H1 (cell line): ENCODE data around the gene GAK. TPM values are rescaled to one million over a fixed set of nuclear protein-coding genes. Genes with fewer than 3 reads are reported as not detected.

Experiments
- CTCF ChIA-PET: fragments of 300-600 bp; sonication (Branson Sonifier 250); formaldehyde crosslinking; loops from one replicate; lab custom pipeline; 2021; ENCODE audit not compliant: partially characterized antibody; lab: Charles Lee
- POLR2A ChIA-PET: fragments of 300-600 bp; sonication (Branson Sonifier 250); formaldehyde crosslinking; loops from one replicate; lab custom pipeline; 2021; ENCODE audit warnings: inconsistent platforms; ENCODE audit not compliant: partially characterized antibody; lab: Charles Lee
- DNase-seq, 2 experiments: peaks; one replicate each; pipeline versions ENCODE4 v3.0.0 to v3.0.0-alpha.2; 2010 to 2022; ENCODE audit warnings: low spot score in 2 of 2, low read depth in 1 of 2, mixed read lengths in 1 of 2
- FAIRE-seq: peaks from 2 replicates; lab custom pipeline; 2011; peaks lifted over from hg19 to GRCh38; lab: Jason Lieb, UNC
- H2AFZ ChIP-seq: 2 replicates; pipeline ENCODE4 v1.8.1; 2012; ENCODE audit warnings: low read length, inconsistent platforms
- H2AK5ac ChIP-seq: 2 replicates; pipeline ENCODE4 v1.6.1; 2013; ENCODE audit warnings: low read depth, low read length
- H2BK120ac ChIP-seq: replicated peaks from 2 replicates; pipeline ENCODE3; 2013; ENCODE audit warnings: low read depth, low read length, inconsistent platforms
- H2BK12ac ChIP-seq: 2 replicates; pipeline ENCODE4 v1.6.1; 2013; ENCODE audit warnings: low read depth, low read length
- H2BK15ac ChIP-seq: 2 replicates; pipeline ENCODE4 v1.6.1; 2013; ENCODE audit warnings: low read length
- H2BK20ac ChIP-seq: 2 replicates; pipeline ENCODE4 v1.6.1; 2013; ENCODE audit warnings: low read length
- H2BK5ac ChIP-seq: 2 replicates; pipeline ENCODE4 v1.6.1; 2013; ENCODE audit warnings: low read depth, low read length
- H3K14ac ChIP-seq: 2 replicates; pipeline ENCODE4 v1.6.1; 2013; ENCODE audit warnings: inconsistent platforms; ENCODE audit not compliant: insufficient read length
- H3K18ac ChIP-seq: 2 replicates; pipeline ENCODE4 v1.6.1; 2013; ENCODE audit warnings: low read length; ENCODE audit errors: extremely low read depth
- H3K23ac ChIP-seq: 2 replicates; pipeline ENCODE4 v1.6.1; 2013; ENCODE audit warnings: inconsistent platforms; ENCODE audit not compliant: insufficient read length
- H3K23me2 ChIP-seq: 2 replicates; pipeline ENCODE4 v1.6.1; 2013; ENCODE audit warnings: low read depth, low read length
- H3K27ac ChIP-seq: 2 replicates; pipeline ENCODE4 v1.6.1; 2011; ENCODE audit warnings: low read depth, low read length, inconsistent platforms
- H3K27me3 ChIP-seq, 4 experiments: replicated peaks in 1 of 4; 1 replicate in 1 of 4; 2 replicates in 3 of 4; pipeline versions ENCODE4 v1.6.1 to v1.8.1; 2011 to 2013; ENCODE audit warnings: low read length in 3 of 4, mild to moderate bottlenecking in 3 of 4, inconsistent platforms in 2 of 4, mixed read lengths in 2 of 4, moderate library complexity in 1 of 4; ENCODE audit not compliant: control insufficient read depth in 3 of 4, insufficient read depth in 3 of 4; ENCODE audit errors: extremely low read depth in 1 of 4
- H3K36me3 ChIP-seq, 4 experiments: 2 replicates each; pipeline versions ENCODE4 v1.6.1 to v1.8.1; 2011 to 2013; ENCODE audit warnings: mild to moderate bottlenecking in 4 of 4, low read length in 3 of 4, moderate library complexity in 2 of 4, control low read depth in 1 of 4, inconsistent platforms in 1 of 4; ENCODE audit not compliant: insufficient read depth in 4 of 4, control insufficient read depth in 2 of 4
- H3K4ac ChIP-seq: replicated peaks from 2 replicates; pipeline ENCODE3; 2013; ENCODE audit warnings: low read length, low read depth, mixed read lengths, inconsistent platforms; ENCODE audit not compliant: insufficient read length
- H3K4me1 ChIP-seq, 4 experiments: replicated peaks in 1 of 4; 1 replicate in 1 of 4; 2 replicates in 3 of 4; pipeline versions ENCODE4 v1.6.1 to v1.8.1; 2011 to 2013; ENCODE audit warnings: low read length in 3 of 4, inconsistent platforms in 2 of 4, mixed read lengths in 1 of 4; ENCODE audit not compliant: insufficient read depth in 4 of 4, control insufficient read depth in 3 of 4
- H3K4me2 ChIP-seq, 2 experiments: 2 replicates each; pipeline versions ENCODE4 v1.6.1 to v1.8.1; 2011 to 2013; ENCODE audit warnings: low read depth in 2 of 2, low read length in 2 of 2, control low read depth in 1 of 2, inconsistent platforms in 1 of 2, mild to moderate bottlenecking in 1 of 2; ENCODE audit not compliant: insufficient read depth in 1 of 2
- H3K4me3 ChIP-seq, 4 experiments: fragments of 200-600, 300-600 bp in 1 of 4; sonication (generic), shearing (Covaris generic), sonication (Bioruptor Twin) in 1 of 4; 2 replicates each; pipeline versions ENCODE4 v1.5.1 to v1.8.1; 2011 to 2016; ENCODE audit warnings: low read length in 4 of 4, low read depth in 3 of 4, control low read depth in 2 of 4, inconsistent platforms in 2 of 4, mild to moderate bottlenecking in 2 of 4, mixed read lengths in 1 of 4, moderate library complexity in 1 of 4; ENCODE audit not compliant: insufficient read depth in 2 of 4; ENCODE audit errors: extremely low read depth in 1 of 4
- H3K56ac ChIP-seq: replicated peaks from 2 replicates; pipeline ENCODE3; 2013; ENCODE audit warnings: low read depth, mild to moderate bottlenecking, mixed read lengths, low read length, inconsistent platforms; ENCODE audit not compliant: insufficient read length
- H3K79me1 ChIP-seq: 2 replicates; pipeline ENCODE4 v1.6.1; 2013; ENCODE audit warnings: low read depth, low read length, control low read depth
- H3K79me2 ChIP-seq, 2 experiments: 2 replicates each; pipeline versions ENCODE4 v1.6.1 to v1.8.1; 2012 to 2013; ENCODE audit warnings: low read length in 2 of 2, mild to moderate bottlenecking in 2 of 2, inconsistent platforms in 1 of 2; ENCODE audit not compliant: insufficient read depth in 2 of 2, control insufficient read depth in 1 of 2
- H3K9ac ChIP-seq, 4 experiments: replicated peaks in 1 of 4; 1 replicate in 1 of 4; 2 replicates in 3 of 4; pipeline versions ENCODE4 v1.6.1 to v1.8.1; 2011 to 2013; ENCODE audit warnings: low read depth in 3 of 4, low read length in 3 of 4, control low read depth in 2 of 4, mild to moderate bottlenecking in 2 of 4, moderate library complexity in 2 of 4, inconsistent platforms in 1 of 4; ENCODE audit errors: extremely low read depth in 1 of 4
- H3K9me3 ChIP-seq, 2 experiments: 2 replicates each; pipeline versions ENCODE4 v1.6.1 to v1.8.1; 2012 to 2013; ENCODE audit warnings: mild to moderate bottlenecking in 2 of 2, moderate library complexity in 2 of 2, control low read depth in 1 of 2, inconsistent platforms in 1 of 2, low read depth in 1 of 2, low read length in 1 of 2, mixed read lengths in 1 of 2; ENCODE audit not compliant: insufficient read depth in 2 of 2
- H4K20me1 ChIP-seq, 2 experiments: replicated peaks in 1 of 2; 2 replicates each; pipeline versions ENCODE3 to v1.8.1; 2011 to 2013; ENCODE audit warnings: inconsistent platforms in 2 of 2, low read length in 2 of 2, mild to moderate bottlenecking in 1 of 2; ENCODE audit not compliant: insufficient read depth in 2 of 2, control insufficient read depth in 1 of 2
- H4K5ac ChIP-seq: 2 replicates; pipeline ENCODE4 v1.6.1; 2013; ENCODE audit warnings: low read length, low read depth, mixed read lengths, inconsistent platforms; ENCODE audit not compliant: insufficient read length
- H4K8ac ChIP-seq: 2 replicates; pipeline ENCODE4 v1.8.0; 2013; ENCODE audit warnings: mild to moderate bottlenecking, moderate library complexity, low read length, inconsistent platforms; ENCODE audit not compliant: insufficient read depth; ENCODE audit errors: extremely low read depth
- H4K91ac ChIP-seq: replicated peaks from 2 replicates; pipeline ENCODE3; 2013; ENCODE audit warnings: low read length, mixed read lengths, inconsistent platforms; ENCODE audit not compliant: insufficient read length
- BCL11A ChIP-seq, 2 experiments: IDR thresholded peaks; one replicate each; pipeline ENCODE4 v1.6.1; 2011; ENCODE audit warnings: low read depth in 2 of 2, low read length in 2 of 2, mild to moderate bottlenecking in 2 of 2
- CTBP2 ChIP-seq: IDR thresholded peaks from 2 replicates; pipeline ENCODE4 v1.7.0; 2011; ENCODE audit warnings: borderline replicate concordance, mild to moderate bottlenecking, moderate library complexity, mixed read lengths, low read length; ENCODE audit not compliant: insufficient read depth, insufficient read length
- EGR1 ChIP-seq: IDR thresholded peaks from 2 replicates; pipeline ENCODE4 v1.6.1; 2011; ENCODE audit warnings: low read depth, low read length, borderline replicate concordance
- EP300 ChIP-seq, 2 experiments: IDR thresholded peaks; 1 replicate in 1 of 2; 2 replicates in 1 of 2; pipeline ENCODE4 v1.6.1; 2011 to 2012; ENCODE audit warnings: low read depth in 2 of 2, low read length in 2 of 2, mild to moderate bottlenecking in 2 of 2, borderline replicate concordance in 1 of 2, inconsistent platforms in 1 of 2, moderate library complexity in 1 of 2
- SP4 ChIP-seq: IDR thresholded peaks from 2 replicates; pipeline ENCODE4 v1.6.1; 2012; ENCODE audit warnings: low read length, inconsistent platforms
- TAF1 ChIP-seq: IDR thresholded peaks from 2 replicates; pipeline ENCODE4 v1.6.1; 2011; ENCODE audit warnings: mild to moderate bottlenecking, low read depth, low read length
- TCF12 ChIP-seq: IDR thresholded peaks from 2 replicates; pipeline ENCODE4 v1.6.1; 2011; ENCODE audit warnings: low read depth, mild to moderate bottlenecking, low read length
- YY1 ChIP-seq: IDR thresholded peaks from 2 replicates; pipeline ENCODE4 v1.6.1; 2011; ENCODE audit warnings: low read depth, mild to moderate bottlenecking, low read length
- WGBS, 2 experiments: shearing (Covaris generic) in 1 of 2; methylation state at CpG; one replicate each; pipeline versions ENCODE4 v1.1.6 to v1.1.7; 2013 to 2015; ENCODE audit warnings: low lambda C conversion rate in 2 of 2, mixed read lengths in 2 of 2, inconsistent platforms in 1 of 2, low coverage in 1 of 2, missing lambda C conversion rate in 1 of 2; ENCODE audit not compliant: insufficient replicate concordance in 2 of 2, insufficient coverage in 1 of 2, insufficient read length in 1 of 2; ENCODE audit errors: extremely low coverage in 1 of 2, missing lambda C conversion rate in 1 of 2; 5-methylcytosine and 5-hydroxymethylcytosine counted together
- polyA plus RNA-seq, 7 experiments: library from polyadenylated mRNA; depleted of rRNA in 3 of 7; stranded (reverse) in 5 of 7; unstranded in 2 of 7; fragments of >200 nt in 5 of 7; fragments of 200-250 nt in 2 of 7; gene quantifications; 1 replicate in 5 of 7; 2 replicates in 1 of 7; 4 replicates in 1 of 7; pipeline versions ENCODE4 v1.2.1 to v1.2.3, GENCODE V29; 2011 to 2013; ENCODE audit warnings: missing spikeins in 2 of 7, mixed read lengths in 2 of 7
- total RNA-seq: library from RNA; stranded (reverse); fragmentation: NEBNext Ultra II Directional; extraction: Animal tissue kit (Norgen Biotek cat#: 25700); gene quantifications from 2 replicates; pipeline ENCODE4 v1.2.1, GENCODE V29; 2021
- TF ChIP-seq, protein P1 (sequence below), 3 experiments: IDR thresholded peaks; 1 replicate in 2 of 3; 2 replicates in 1 of 3; pipeline versions ENCODE4 v1.5.1 to v1.6.1; 2011; ENCODE audit warnings: low read length in 3 of 3, mild to moderate bottlenecking in 3 of 3, inconsistent platforms in 2 of 3, low read depth in 1 of 3, moderate library complexity in 1 of 3; ENCODE audit not compliant: insufficient read depth in 1 of 3; ENCODE audit errors: control extremely low read depth in 1 of 3

GAK gene
- total and polyA plus RNA-seq, 2 of the 8 experiments (the other 6 are each of a cell fraction or from before 2014, with no cell fraction given), result 31.5 to 70.8 TPM

DNA sequence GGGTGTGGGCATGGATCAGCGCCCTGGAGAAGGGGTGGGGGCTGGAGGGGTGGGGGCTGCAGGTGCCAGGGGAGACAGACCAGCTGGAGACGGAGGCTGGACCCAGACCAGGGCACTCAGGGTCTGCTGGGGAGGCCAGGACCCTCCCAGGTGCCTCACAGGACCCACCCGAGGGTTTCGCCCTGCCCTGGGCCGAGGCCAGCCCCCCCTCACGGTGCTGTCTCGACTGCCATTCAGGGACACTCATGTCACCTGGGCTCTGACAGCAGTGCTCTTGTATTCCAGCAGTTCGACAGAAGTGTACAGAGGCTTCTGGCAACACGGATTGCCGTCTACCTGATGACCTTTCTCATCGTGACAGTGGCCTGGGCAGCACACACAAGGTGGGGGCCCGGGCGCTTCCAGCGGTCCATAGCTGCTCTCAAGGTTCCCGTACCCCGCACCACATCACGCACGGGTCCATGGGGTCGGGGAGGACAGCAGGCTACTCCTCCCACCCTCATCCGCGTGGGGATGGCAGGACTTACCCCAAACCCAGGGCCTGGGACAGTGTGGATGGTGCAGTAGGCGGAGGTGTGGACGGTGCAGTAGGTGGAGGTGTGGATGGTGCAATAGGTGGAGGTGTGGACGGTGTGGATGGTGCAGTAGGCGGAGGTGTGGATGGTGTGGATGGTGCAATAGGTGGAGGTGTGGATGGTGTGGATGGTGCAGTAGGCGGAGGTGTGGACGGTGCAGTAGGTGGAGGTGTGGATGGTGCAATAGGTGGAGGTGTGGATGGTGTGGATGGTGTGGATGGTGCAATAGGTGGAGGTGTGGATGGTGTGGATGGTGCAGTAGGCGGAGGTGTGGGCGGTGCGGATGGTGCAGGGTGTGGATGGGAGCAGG is 18.3 kb upstream of the GAK start:
- no peak overlapping the region for H3K4me3 ChIP-seq
- H2BK120ac ChIP-seq, result no peak overlapping the region
- ChIA-PET CTCF (no interaction called here), POLR2A (interaction anchor here (0.6 to 1.2 kb wide), 2 partner anchors 11 to 18 kb away, joined by 3 to 4 read pairs; partner anchors contain the start of genes GAK and TMEM175)
- no peak overlapping the region for H3K18ac ChIP-seq
- peaks cover 3 to 9% (median 6%) of the 10 kb centered on the region in 4 experiments for H3K4me1 ChIP-seq
- FAIRE-seq (no peak), DNase-seq (no peak)
- H3K14ac ChIP-seq, result no peak overlapping the region
- no peaks in the 10 kb centered on the region for H3K79me2 ChIP-seq
- no peak overlapping the region for H2AFZ ChIP-seq
- H3K9ac ChIP-seq, result no peak overlapping the region
- H3K56ac ChIP-seq, result no peak overlapping the region
- peaks cover 2% of the 10 kb centered on the region; the same call in 1 of the 2 replicates for H3K23me2 ChIP-seq
- H2BK20ac ChIP-seq, result no peak overlapping the region
- no peak overlapping the region for H4K8ac ChIP-seq
- peaks cover 0 to 10% (median 4%) of the 10 kb centered on the region in 4 experiments; a peak in 4 of 7 replicates for H3K27me3 ChIP-seq
- no peak overlapping the region for H3K4me2 ChIP-seq
- no peak overlapping the region for H4K5ac ChIP-seq
- no peaks in the 10 kb centered on the region for H3K79me1 ChIP-seq
- no peaks in the 10 kb centered on the region for H3K9me3 ChIP-seq
- H3K27ac ChIP-seq, result no peak overlapping the region
- no peak overlapping the region for H3K4ac ChIP-seq
- H4K20me1 ChIP-seq, result peaks cover 0 to 2% of the 10 kb centered on the region in 2 experiments
- no peak overlapping the region for H3K23ac ChIP-seq
- no peaks in the 10 kb centered on the region for H3K36me3 ChIP-seq
- no peak overlapping the region for H2BK15ac ChIP-seq
- 89% methylated on average over 26 of the region's 30 CpGs; no CpG with 5 or more reads in 1 of the 2 experiments for WGBS, 2 experiments
- no peak overlapping the region for H2AK5ac ChIP-seq
- H2BK5ac ChIP-seq, result no peak overlapping the region
- H4K91ac ChIP-seq, result no peak overlapping the region
- no peak overlapping the region for H2BK12ac ChIP-seq
- TF ChIP-seq, protein P1, sequence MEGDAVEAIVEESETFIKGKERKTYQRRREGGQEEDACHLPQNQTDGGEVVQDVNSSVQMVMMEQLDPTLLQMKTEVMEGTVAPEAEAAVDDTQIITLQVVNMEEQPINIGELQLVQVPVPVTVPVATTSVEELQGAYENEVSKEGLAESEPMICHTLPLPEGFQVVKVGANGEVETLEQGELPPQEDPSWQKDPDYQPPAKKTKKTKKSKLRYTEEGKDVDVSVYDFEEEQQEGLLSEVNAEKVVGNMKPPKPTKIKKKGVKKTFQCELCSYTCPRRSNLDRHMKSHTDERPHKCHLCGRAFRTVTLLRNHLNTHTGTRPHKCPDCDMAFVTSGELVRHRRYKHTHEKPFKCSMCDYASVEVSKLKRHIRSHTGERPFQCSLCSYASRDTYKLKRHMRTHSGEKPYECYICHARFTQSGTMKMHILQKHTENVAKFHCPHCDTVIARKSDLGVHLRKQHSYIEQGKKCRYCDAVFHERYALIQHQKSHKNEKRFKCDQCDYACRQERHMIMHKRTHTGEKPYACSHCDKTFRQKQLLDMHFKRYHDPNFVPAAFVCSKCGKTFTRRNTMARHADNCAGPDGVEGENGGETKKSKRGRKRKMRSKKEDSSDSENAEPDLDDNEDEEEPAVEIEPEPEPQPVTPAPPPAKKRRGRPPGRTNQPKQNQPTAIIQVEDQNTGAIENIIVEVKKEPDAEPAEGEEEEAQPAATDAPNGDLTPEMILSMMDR (IDR thresholded peaks at IDR 0.05; ENCODE audit: control extremely low read depth in 1 of 3, insufficient read depth in 1 of 3, low read depth in 1 of 3, low read length in 3 of 3), result no peak
- no peak for TF ChIP-seq BCL11A (IDR thresholded peaks at IDR 0.05; ENCODE audit: low read depth in 2 of 2, low read length in 2 of 2)
- no peak for TF ChIP-seq SP4
- no peak for TF ChIP-seq EGR1
- TF ChIP-seq EP300 (IDR thresholded peaks at IDR 0.05; ENCODE audit: borderline replicate concordance in 1 of 2, low read depth in 2 of 2, low read length in 2 of 2), result no peak
- no peak for TF ChIP-seq YY1
- no peak for TF ChIP-seq TCF12
- TF ChIP-seq TAF1, result no peak
- no peak for TF ChIP-seq CTBP2
